Mesenchymal stem cell (in vitro differentiated cells and primary cell): ENCODE measurements around the gene PHF2.

Source experiments
- DNase-seq: peaks from one replicate; pipeline ENCODE4 v3.0.0-alpha.2; 2013
- H2AFZ ChIP-seq: one replicate; pipeline ENCODE4 v1.6.1; 2013; ENCODE audit warnings: low read depth, mild to moderate bottlenecking, control low read depth, inconsistent platforms, low read length, moderate library complexity
- H2AK5ac ChIP-seq: 2 replicates; pipeline ENCODE4 v1.6.1; 2013; ENCODE audit warnings: low read length, moderate library complexity, mild to moderate bottlenecking, inconsistent platforms; ENCODE audit not compliant: severe bottlenecking
- H2BK120ac ChIP-seq: one replicate; pipeline ENCODE4 v1.6.1; 2013; ENCODE audit warnings: low read depth, mild to moderate bottlenecking, inconsistent platforms, low read length, moderate library complexity
- H2BK12ac ChIP-seq, 2 experiments: one replicate each; pipeline ENCODE4 v1.6.1; 2013; ENCODE audit warnings: inconsistent platforms in 2 of 2, low read length in 2 of 2, mild to moderate bottlenecking in 2 of 2, moderate library complexity in 2 of 2, control low read depth in 1 of 2
- H2BK15ac ChIP-seq: one replicate; pipeline ENCODE4 v1.6.1; 2013; ENCODE audit warnings: mild to moderate bottlenecking, low read depth, inconsistent platforms; ENCODE audit not compliant: poor library complexity, severe bottlenecking
- H2BK5ac ChIP-seq: 2 replicates; pipeline ENCODE4 v1.6.1; 2013; ENCODE audit warnings: low read depth, mild to moderate bottlenecking, low read length, control low read depth, inconsistent platforms; ENCODE audit not compliant: poor library complexity, severe bottlenecking
- H3K14ac ChIP-seq, 2 experiments: one replicate each; pipeline ENCODE4 v1.6.1; 2013; ENCODE audit warnings: inconsistent platforms in 2 of 2, low read length in 2 of 2, control low read depth in 1 of 2, mild to moderate bottlenecking in 1 of 2, moderate library complexity in 1 of 2
- H3K18ac ChIP-seq, 2 experiments: one replicate each; pipeline ENCODE4 v1.6.1; 2013; ENCODE audit warnings: inconsistent platforms in 2 of 2, low read length in 2 of 2, control low read depth in 1 of 2, low read depth in 1 of 2, mild to moderate bottlenecking in 1 of 2
- H3K23ac ChIP-seq, 2 experiments: one replicate each; pipeline ENCODE4 v1.6.1; 2013; ENCODE audit warnings: inconsistent platforms in 2 of 2, low read length in 2 of 2, mild to moderate bottlenecking in 2 of 2, moderate library complexity in 2 of 2, control low read depth in 1 of 2
- H3K27ac ChIP-seq: 2 replicates; pipeline ENCODE4 v1.5.1; 2013; ENCODE audit warnings: mild to moderate bottlenecking, moderate library complexity, low read length, control low read depth, inconsistent platforms; ENCODE audit not compliant: poor library complexity, severe bottlenecking
- H3K27me3 ChIP-seq, 2 experiments: 2 replicates each; pipeline versions ENCODE4 v1.6.1 to v1.7.0; 2013; ENCODE audit warnings: low read length in 2 of 2, mild to moderate bottlenecking in 2 of 2, moderate library complexity in 2 of 2, control low read depth in 1 of 2, inconsistent platforms in 1 of 2; ENCODE audit not compliant: control insufficient read depth in 1 of 2, insufficient read depth in 1 of 2
- H3K36me3 ChIP-seq, 2 experiments: 2 replicates each; pipeline versions ENCODE4 v1.6.1 to v1.7.0; 2013; ENCODE audit warnings: low read length in 2 of 2, control low read depth in 1 of 2, inconsistent platforms in 1 of 2, low read depth in 1 of 2, mild to moderate bottlenecking in 1 of 2; ENCODE audit not compliant: insufficient read depth in 2 of 2, control insufficient read depth in 1 of 2
- H3K4ac ChIP-seq, 2 experiments: one replicate each; pipeline ENCODE4 v1.6.1; 2013; ENCODE audit warnings: inconsistent platforms in 2 of 2, low read length in 2 of 2, mild to moderate bottlenecking in 2 of 2, moderate library complexity in 2 of 2, control low read depth in 1 of 2, low read depth in 1 of 2
- H3K4me1 ChIP-seq: 2 replicates; pipeline ENCODE4 v1.6.1; 2013; ENCODE audit warnings: low read depth, low read length, control low read depth; ENCODE audit not compliant: control insufficient read depth, insufficient read depth
- H3K4me2 ChIP-seq: 2 replicates; pipeline ENCODE4 v1.6.1; 2013; ENCODE audit warnings: low read length, mild to moderate bottlenecking, inconsistent platforms; ENCODE audit not compliant: poor library complexity, severe bottlenecking
- H3K4me3 ChIP-seq, 2 experiments: 2 replicates each; pipeline versions ENCODE4 v1.5.1 to v1.7.0; 2013; ENCODE audit warnings: low read length in 2 of 2, mild to moderate bottlenecking in 2 of 2, control low read depth in 1 of 2, low read depth in 1 of 2; ENCODE audit not compliant: insufficient read depth in 1 of 2
- H3K79me1 ChIP-seq: replicated peaks from 2 replicates; pipeline ENCODE4 v1.6.1; 2013; ENCODE audit warnings: mild to moderate bottlenecking, control low read depth, low read length, inconsistent platforms; ENCODE audit not compliant: poor library complexity, severe bottlenecking
- H3K9ac ChIP-seq: 2 replicates; pipeline ENCODE4 v1.7.0; 2013; ENCODE audit warnings: mild to moderate bottlenecking, low read length, moderate library complexity
- H3K9me3 ChIP-seq: 2 replicates; pipeline ENCODE4 v1.7.0; 2013; ENCODE audit warnings: mild to moderate bottlenecking, low read length; ENCODE audit not compliant: control insufficient read depth
- H4K8ac ChIP-seq: one replicate; pipeline ENCODE4 v1.6.1; 2013; ENCODE audit warnings: inconsistent platforms, mild to moderate bottlenecking, low read length, moderate library complexity
- H4K91ac ChIP-seq: one replicate; pipeline ENCODE4 v1.6.1; 2013; ENCODE audit warnings: mild to moderate bottlenecking, low read length, inconsistent platforms
- WGBS: methylation state at CpG from one replicate; pipeline ENCODE4 v1.1.7; 2013; ENCODE audit warnings: mixed read lengths; 5-methylcytosine and 5-hydroxymethylcytosine counted together

The PHF2 gene

DNA sequence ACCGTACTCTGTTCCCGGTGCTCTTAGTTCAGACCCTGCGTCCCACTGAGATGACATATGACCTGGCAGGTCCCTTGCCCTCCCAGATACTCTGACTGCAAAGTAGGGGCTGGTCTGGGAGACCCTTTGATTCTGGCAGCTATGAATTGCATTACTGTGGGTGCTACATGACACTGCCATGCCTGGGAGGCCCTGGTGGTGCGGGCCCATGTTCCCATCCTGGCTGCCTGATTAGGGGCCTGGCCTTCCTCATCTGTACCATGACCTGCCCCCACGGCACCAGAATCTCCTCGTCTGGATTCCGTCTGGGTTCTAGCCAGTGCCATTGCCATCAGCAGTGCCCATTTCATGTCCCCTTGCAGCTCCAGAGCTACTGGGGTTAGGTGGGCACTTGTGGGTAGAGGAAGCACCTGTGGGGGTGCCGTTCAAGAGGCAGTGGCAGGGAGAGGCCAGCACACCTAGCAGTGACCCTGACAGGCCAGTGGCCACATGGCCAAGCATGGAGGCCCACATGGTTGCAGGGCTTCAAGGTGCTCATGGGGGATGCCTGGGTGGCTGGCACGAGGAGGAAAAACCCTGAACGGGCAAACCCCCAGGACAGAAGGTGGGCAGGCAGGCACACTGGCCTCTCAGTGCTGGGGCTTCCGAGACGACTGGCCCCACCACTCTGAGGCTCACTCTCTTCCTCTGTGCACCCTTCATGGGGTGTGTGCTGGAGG, 69.7 kb downstream of the PHF2 start:
- Histone ChIP-seq H2AFZ (no peak overlapping the region), H4K91ac (no peak overlapping the region), H3K9me3 (no peaks in the 10 kb centered on the region), H2AK5ac (no peak overlapping the region), H2BK5ac (no peak overlapping the region), H3K79me1 (peaks cover 9% of the 10 kb centered on the region), H3K4ac (no peak overlapping the region), H3K27ac (no peak overlapping the region), H3K4me1 (peaks cover 8% of the 10 kb centered on the region), H3K23ac (no peak overlapping the region), H3K4me3 (no peak overlapping the region), H2BK15ac (no peak overlapping the region), H3K18ac (no peak overlapping the region), H2BK12ac (no peak overlapping the region), H4K8ac (no peak overlapping the region), H3K4me2 (no peak overlapping the region), H3K9ac (no peak overlapping the region), H3K36me3 (peaks cover 60 to 65% of the 10 kb centered on the region in 2 experiments), H2BK120ac (no peak overlapping the region), H3K27me3 (no peaks in the 10 kb centered on the region), H3K14ac (no peak overlapping the region)
- DNase-seq: no peak
- 96% methylated on average over 12 of the region's 12 CpGs for WGBS

DNA sequence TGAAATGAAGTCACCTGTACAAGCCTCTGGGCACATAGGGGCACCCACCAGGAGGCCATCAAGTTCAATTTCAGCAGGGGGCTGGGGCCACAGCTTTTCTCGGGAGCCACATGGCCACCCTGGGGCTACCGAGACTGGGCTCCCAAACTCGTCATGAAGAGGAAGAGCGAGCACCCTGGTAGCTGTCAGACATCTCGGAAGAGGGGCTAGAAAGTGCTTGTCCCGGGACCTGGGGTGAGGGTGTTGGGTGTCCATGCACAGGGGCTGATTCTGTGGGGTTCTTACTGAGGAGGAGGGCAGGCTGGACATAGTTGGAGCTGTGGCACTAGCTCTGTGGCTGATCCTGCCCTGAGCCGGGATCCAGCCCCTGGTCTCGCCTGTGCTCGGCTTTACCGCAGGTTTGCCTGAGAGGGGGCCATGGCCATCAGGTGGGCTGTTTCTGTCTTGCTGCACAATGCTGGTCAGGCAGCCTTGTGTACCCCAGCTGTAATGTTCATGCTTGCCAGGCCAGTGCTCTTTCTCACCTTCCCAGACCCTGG, 70.3 kb downstream of the PHF2 start:
- Histone ChIP-seq H3K4me1 (peaks cover 8% of the 10 kb centered on the region), H4K91ac (no peak overlapping the region), H3K36me3 (peaks cover 65 to 66% of the 10 kb centered on the region in 2 experiments), H2AFZ (no peak overlapping the region), H3K4me3 (no peak overlapping the region), H4K8ac (no peak overlapping the region), H2AK5ac (no peak overlapping the region), H2BK15ac (no peak overlapping the region), H2BK5ac (no peak overlapping the region), H3K9ac (no peak overlapping the region), H3K4ac (no peak overlapping the region), H2BK120ac (peak overlapping the region; percentile 1), H3K79me1 (peaks cover 9% of the 10 kb centered on the region), H3K9me3 (no peaks in the 10 kb centered on the region), H2BK12ac (no peak overlapping the region), H3K27me3 (no peaks in the 10 kb centered on the region), H3K27ac (no peak overlapping the region), H3K14ac (no peak overlapping the region), H3K18ac (no peak overlapping the region), H3K23ac (no peak overlapping the region), H3K4me2 (no peak overlapping the region)
- DNase-seq: no peak
- 98% methylated on average over 10 of the region's 10 CpGs for WGBS

DNA sequence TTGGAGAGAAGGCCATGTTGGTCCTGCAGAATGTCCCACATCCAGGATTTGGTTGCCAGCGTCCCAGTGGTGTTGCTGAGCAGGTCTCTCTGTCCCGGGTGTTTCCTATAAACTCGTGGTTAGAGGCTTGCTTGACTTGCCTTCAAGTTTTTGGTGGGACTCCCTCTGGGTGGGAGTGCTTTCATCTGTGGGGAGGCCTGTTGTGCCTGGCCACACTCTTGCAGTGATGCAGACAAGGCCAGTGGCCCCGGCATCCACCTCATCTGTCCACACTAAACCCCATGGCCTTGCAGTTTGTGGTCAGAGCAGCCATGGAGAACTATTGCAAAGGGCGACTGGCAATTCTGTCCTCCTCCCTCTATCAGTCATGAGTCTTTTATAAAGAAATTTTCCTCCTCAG, 71.8 kb downstream of the PHF2 start:
- Histone ChIP-seq H3K14ac (no peak overlapping the region), H2BK12ac (no peak overlapping the region), H3K27ac (no peak overlapping the region), H4K91ac (no peak overlapping the region), H3K4me2 (no peak overlapping the region), H2AFZ (no peak overlapping the region), H2AK5ac (no peak overlapping the region), H3K9ac (no peak overlapping the region), H3K23ac (no peak overlapping the region), H3K79me1 (peaks cover 9% of the 10 kb centered on the region), H2BK15ac (no peak overlapping the region), H2BK120ac (no peak overlapping the region), H2BK5ac (no peak overlapping the region), H3K27me3 (no peaks in the 10 kb centered on the region), H3K4me3 (no peak overlapping the region), H4K8ac (no peak overlapping the region), H3K36me3 (peaks cover 72 to 77% of the 10 kb centered on the region in 2 experiments), H3K4ac (no peak overlapping the region), H3K9me3 (no peaks in the 10 kb centered on the region), H3K4me1 (peaks cover 6% of the 10 kb centered on the region), H3K18ac (no peak overlapping the region)
- no peak for DNase-seq
- WGBS: 97% methylated on average over 5 of the region's 5 CpGs

DNA sequence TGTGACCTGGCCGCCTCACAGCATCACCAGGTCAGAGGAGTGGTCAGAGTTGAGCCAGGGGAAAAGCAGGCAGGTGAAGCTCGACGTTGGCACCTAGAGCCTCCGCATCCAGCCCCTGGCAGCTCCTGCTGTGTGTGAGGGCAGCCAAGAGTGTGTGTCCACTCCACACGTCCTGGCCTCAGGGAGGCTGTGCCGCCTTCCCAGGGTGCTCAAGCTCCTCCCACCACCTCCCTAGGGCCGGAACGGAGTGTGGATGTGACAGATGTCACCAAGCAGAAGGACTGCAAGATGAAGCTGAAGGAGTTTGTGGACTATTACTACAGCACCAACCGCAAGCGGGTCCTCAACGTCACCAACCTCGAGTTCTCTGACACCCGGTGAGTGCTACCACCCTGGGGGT, 72.5 kb downstream of the PHF2 start:
- WGBS: 94% methylated on average over 13 of the region's 13 CpGs
- Histone ChIP-seq H3K14ac (no peak overlapping the region), H2BK5ac (no peak overlapping the region), H3K9ac (no peak overlapping the region), H3K27ac (no peak overlapping the region), H2AFZ (no peak overlapping the region), H2BK120ac (no peak overlapping the region), H2BK12ac (no peak overlapping the region), H3K79me1 (peaks cover 6% of the 10 kb centered on the region), H3K36me3 (peaks cover 71 to 80% of the 10 kb centered on the region in 2 experiments), H4K91ac (no peak overlapping the region), H3K9me3 (no peaks in the 10 kb centered on the region), H3K4me3 (no peak overlapping the region), H3K4me2 (no peak overlapping the region), H3K23ac (no peak overlapping the region), H2BK15ac (no peak overlapping the region), H4K8ac (no peak overlapping the region), H2AK5ac (no peak overlapping the region), H3K27me3 (no peaks in the 10 kb centered on the region), H3K18ac (no peak overlapping the region), H3K4ac (no peak overlapping the region), H3K4me1 (peaks cover 5% of the 10 kb centered on the region)
- no peak for DNase-seq
